ENCODE results near the gene PANK1.
"Not testable (repeated sequence)": the region's sequence is repeated elsewhere in the genome, so short reads cannot be mapped to it uniquely, and the experiment has no call there.

PANK1 gene

GRCh38 chr10:89566992-89567391 is 78.0 kb downstream of the PANK1 start:
- no peak for DNase-seq (ENCODE audit: low spot score)

DNA sequence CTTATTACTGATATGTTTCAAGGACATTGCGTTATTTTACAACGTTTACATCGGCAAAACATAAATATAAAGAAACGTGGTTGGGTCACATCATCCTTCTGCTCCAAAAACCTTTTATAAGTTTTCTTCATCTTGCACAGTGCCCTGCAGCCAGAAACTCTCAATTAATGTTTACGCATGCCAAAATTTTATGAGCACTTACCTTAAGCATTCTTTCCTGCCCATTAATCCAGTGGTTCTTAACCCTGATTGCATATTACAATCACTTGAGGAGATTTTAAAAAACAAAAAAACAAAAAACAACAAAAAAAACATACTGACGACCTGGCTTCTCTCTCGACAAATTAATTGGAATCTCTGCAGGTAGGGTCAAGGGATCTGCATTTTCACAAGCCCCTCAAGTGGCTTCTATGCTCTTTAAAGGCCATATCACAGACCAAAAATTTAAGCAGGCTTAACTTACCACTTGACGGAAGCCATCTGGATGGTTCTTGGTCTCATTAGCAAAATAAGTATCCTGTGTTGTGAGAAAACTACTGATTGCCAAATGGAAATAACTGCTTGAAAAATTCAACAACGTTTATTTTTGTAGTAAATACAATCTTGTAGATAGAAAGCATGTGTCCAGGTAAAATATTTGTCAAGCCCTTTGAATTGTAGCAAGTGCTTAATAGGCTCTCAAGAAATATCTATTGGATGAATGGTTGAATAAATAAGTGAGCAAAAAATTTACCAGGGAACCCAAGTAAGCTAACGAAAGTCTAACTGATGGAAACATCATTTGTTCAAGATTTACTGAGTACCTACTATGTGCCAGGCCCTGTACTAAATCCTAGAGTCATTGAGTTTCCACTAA is 78.7 kb downstream of the PANK1 start:
- no peak for DNase-seq (ENCODE audit: low spot score)

GRCh38 chr10:89565180-89565579 is 79.9 kb downstream of the PANK1 start:
- no peak for DNase-seq (ENCODE audit: low spot score)

GRCh38 chr10:89563861-89564478 is 81.1 kb downstream of the PANK1 start:
- DNase-seq (ENCODE audit: low spot score), result no peak

GRCh38 chr10:89563311-89563710 is 81.7 kb downstream of the PANK1 start:
- DNase-seq (ENCODE audit: low spot score), result no peak

GRCh38 chr10:89556600-89556999 is 88.4 kb downstream of the PANK1 start:
- DNase-seq (ENCODE audit: low spot score), result no peak

- DNase-seq (ENCODE audit: low spot score), result no peak
These were observed 89.2 kb downstream of the PANK1 start for GRCh38 chr10:89555688-89556445.

DNA sequence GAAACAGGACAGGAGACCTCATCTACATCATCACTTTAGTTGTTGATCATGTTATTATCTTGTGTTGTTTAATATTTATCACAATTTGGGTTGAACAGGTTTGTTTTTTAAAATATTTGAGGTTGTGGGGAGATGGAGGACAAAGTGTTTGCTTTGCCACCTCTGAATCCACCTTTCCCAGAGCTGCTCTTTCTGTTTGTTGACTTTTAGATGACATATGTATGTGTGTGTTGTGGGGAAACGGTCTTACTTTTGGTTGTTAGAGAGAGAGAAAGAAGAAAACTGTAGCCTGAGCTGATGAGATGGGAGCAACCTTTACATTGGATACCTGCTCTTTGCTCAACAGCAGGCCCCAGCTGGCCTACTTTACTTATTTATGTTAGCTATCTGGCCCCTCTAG is 90.6 kb downstream of the PANK1 start:
- no peak for DNase-seq (ENCODE audit: low spot score)

- DNase-seq (ENCODE audit: low spot score), result no peak
These were observed 91.8 kb downstream of the PANK1 start for GRCh38 chr10:89553064-89553734.

DNA sequence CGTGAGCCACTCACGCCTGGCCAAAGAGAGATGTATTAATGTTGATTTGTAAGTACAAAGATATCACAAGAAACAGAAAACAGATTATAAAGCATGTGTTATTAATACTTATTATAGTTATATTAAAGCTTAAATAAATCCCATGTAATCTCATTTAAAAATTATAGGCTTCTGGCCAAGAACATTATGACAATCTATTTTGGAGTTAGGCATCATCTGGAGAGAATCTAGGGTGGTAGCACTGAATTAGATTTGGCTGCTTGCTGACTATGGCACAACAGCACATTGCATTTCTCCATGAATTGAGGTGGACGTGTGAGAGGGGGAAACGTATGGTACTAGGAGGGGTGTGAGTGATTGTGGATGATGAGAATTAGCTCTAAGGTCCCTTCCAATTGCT is 92.8 kb downstream of the PANK1 start:
- DNase-seq (ENCODE audit: low spot score), result no peak

GRCh38 chr10:89550509-89550908 is 94.5 kb downstream of the PANK1 start:
- DNase-seq (ENCODE audit: low spot score), result no peak

DNA sequence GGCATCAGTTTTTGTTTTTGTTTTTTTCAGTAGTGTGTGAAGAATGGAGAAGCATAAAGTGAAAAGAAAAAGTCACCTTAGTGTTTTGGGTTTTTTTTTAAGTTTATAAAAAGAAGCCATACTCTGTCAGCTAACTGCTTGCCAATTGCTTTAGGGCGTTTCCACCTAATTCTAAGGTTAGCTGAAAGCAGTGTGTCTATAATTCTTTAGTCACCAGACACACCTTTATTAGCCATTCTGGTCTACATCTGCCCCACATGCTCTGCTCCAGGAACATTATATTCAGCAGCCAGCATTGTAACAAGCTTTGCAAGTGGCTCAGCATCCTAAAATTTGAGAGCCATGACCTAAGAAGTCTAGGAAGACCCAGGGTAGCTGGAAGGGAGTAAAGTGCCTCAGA is 95.5 kb downstream of the PANK1 start:
- no peak for DNase-seq (ENCODE audit: low spot score)

DNA sequence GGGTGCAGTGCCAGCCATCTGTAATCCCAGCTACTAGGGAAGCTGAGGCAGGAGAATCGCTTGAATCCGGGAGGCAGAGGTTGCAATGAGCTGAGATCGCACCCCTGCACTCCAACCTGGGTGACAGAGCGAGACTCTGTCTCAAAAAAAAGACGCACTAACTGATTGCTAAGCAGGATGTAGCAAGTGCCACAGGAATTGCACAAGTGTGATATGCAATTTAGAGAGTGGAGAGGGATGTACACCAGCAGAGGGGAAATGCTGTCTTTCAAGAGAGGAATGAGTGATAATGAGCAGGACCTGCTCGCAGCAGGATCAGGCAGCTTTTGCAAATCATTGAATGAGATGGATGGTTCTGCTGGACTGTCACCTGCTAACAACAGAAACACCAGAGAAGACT is 96.4 kb downstream of the PANK1 start:
- DNase-seq (ENCODE audit: low spot score), result no peak

- DNase-seq (ENCODE audit: low spot score), result no peak
These were observed 97.1 kb downstream of the PANK1 start for GRCh38 chr10:89547853-89548513.

DNA sequence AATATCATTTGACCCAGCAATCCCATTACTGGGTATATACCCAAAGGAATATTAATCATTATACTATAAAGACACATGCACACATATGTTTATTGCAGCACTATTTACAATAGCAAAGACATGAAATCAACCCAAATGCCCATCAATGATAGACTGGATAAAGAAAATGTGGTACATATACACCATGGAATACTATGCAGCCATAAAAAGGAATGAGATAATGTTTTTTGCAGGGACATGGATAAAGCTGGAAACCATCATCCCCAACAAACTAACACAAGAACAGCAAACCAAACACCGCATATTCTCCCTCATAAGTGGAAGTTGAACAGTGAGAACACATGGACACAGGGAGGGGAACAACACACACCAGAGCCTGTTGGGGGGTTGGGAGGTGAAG is 98.4 kb downstream of the PANK1 start:
- not testable (repeated sequence) for DNase-seq (ENCODE audit: low spot score)

DNA sequence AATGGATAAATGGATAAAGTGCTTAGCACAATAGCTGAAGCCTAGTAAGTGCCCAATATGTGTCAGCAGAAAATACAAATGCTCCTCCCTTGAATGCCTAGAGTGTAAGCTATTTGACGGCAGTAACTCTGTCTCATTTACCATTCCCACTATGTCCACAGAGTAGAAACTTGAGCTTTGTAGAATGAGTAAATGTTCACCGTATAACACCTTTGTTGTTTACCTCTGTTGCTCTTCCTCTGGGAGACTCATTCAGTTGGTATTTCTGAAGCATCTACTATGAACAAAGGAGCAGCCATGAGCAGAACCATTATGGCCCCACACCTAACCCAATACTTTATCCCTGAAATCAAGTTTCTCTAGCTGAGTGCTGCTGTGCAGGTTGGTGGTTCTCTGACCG is 101.2 kb downstream of the PANK1 start:
- DNase-seq (ENCODE audit: low spot score), result no peak

DNA sequence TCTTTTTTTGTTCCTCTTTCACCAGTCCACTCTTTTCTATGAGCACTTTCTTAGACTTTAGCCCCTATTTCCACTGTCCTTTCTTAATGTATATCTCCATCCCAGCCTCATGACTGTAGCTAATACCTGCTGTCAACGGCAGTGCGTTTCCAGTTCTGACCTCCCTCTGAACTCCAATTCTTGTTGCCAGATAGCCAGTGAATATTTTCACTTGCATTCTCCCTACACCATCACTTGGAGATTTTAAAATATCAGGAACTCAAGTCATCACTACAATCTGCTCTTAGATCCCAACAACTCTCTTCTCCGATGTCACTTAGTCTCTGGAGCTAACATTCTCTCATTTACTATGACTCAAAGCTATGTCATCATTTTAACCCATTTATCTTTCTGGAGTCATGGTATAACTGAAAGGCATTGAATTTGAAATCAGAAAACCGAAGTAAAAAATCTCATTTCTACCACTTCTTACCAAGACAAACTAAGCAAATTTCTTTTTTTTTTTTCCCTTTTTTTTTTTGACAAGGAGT is 104.6 kb downstream of the PANK1 start:
- DNase-seq (ENCODE audit: low spot score), result no peak

- no peak for DNase-seq (ENCODE audit: low spot score)
These were observed 107.7 kb downstream of the PANK1 start for GRCh38 chr10:89537364-89537763.

DNA sequence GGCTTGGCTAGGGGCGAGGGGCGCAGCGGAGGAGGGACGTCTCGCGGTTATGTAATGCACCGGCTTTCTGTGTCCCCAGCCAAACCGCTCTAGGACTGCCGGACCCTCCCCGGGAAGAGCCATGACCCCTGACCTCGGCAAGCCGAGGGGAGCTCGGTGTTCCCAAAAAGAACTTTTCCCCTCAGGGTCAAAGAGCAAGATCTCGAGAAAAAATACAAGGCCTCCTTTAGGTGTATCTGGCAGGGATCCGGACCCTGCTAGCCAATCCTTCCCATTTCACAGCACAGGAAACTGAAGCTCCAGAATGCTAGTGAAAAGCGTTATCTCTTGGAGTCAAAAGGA is 109.1 kb downstream of the PANK1 start:
- no peak for DNase-seq (ENCODE audit: low spot score)

DNA sequence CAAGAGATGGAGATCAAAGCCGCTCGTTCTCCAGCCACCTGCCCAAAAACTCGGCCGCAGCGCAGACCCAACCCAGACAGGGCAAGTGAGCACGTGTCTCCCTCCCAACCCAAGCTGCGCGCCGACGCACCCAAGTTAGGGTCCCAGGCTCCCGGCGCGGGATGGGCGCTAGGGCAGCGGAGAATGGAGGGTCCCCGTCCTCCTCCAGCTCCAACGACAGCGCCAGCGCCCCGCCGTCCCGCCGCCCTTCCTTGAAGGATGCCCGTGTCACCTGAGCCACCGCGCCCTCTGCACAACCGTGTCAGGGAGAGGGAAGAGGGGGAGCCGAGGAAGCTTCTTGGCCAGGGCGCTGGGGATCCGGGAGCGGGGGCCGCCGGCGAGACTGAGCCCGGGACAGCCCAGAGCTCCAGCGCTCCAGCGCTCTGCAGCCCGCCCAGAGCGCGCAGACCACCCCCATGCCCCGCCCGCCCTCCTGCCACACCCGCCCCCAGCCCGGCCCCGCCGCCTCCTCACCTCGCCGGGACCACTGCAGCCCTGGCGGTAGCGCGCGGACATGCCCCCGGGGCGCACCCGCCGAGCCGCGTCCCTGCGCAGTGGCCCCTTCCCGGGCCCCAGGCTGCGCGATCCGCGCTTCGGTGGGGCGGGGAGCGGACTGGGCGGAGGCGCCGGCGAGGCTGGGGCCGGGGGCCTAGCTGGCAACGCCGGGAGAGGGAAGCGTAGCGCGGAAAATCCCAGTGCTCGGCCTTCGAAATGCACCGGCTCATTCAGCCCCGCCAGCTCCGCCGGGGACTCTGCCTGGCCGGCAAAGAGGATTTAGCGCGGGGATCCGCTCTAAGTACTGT is 109.7 kb downstream of the PANK1 start, which contains the start of gene SLC16A12:
Gene SLC16A12, minus strand, starts transcription at position 424 of the 842 bp plus-strand sequence. CDS start 73,016 bp downstream, outside the sequence.
- DNase-seq (ENCODE audit: low spot score), result peak; percentile 79

DNA sequence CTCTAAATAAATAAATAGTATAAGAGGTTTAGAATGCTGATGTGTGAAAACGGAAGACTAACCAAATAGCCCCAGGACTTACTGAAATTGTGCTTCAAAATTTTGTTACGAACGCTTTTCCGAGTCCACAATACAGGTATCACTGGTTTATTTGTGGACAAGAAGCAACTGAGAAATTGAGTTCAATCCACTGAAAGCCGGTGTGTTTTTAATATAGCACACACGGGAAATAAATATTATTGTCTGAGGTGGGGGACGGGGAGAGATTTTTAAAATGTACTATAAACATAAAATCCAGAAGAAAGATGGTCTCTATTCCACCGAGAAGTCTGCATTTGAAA is 110.2 kb downstream of the PANK1 start:
- no peak for DNase-seq (ENCODE audit: low spot score)

All from left forelimb (tissue), 1 donor.